HCT116 (cell line): ENCODE results near the gene MYOM1. TPM values are rescaled to one million over a fixed set of nuclear protein-coding genes. Genes with fewer than 3 reads are reported as not detected.

Experiments used
- ATAC-seq: fragments of 200-7000 bp; cut with Tn5 transposase; 2 replicates; pipeline ENCODE4 v1.9.1; 2020; ENCODE audit warnings: mild to moderate bottlenecking, moderate library complexity
- BruUV-seq: library from RNA; stranded (reverse); fragments of 400-500 nt; replicated peaks from 2 replicates; lab custom pipeline; 2021; lab: Mats Ljungman, UMichigan
- CTCF ChIA-PET: fragments of 300-600 bp; sonication (Branson Sonifier 250); formaldehyde crosslinking; loops from one replicate; lab custom pipeline; 2021; ENCODE audit warnings: antibody characterized with exemption; lab: Charles Lee
- POLR2A ChIA-PET: fragments of 300-600, 350-600 bp; sonication (Branson Sonifier 250); formaldehyde crosslinking; loops from one replicate; lab custom pipeline; 2021; ENCODE audit warnings: antibody characterized with exemption; lab: Charles Lee
- RAD21 ChIA-PET, 2 experiments: fragments of 300-600 bp; sonication (Branson Sonifier 250); formaldehyde crosslinking; loops; one replicate each; lab custom pipeline; 2023; ENCODE audit warnings: low total read pairs in 2 of 2; ENCODE audit not compliant: uncharacterized antibody in 2 of 2, unreplicated experiment in 2 of 2, low non-redundant PET in 1 of 2; lab: Charles Lee
- DNase-seq: peaks from one replicate; pipeline ENCODE4 v3.0.0-alpha.2; 2010; ENCODE audit warnings: low read depth, low spot score
- H2AFZ ChIP-seq: fragments of 200-600 bp; shearing (Covaris generic), sonication (generic); 2 replicates; pipeline ENCODE4 v1.6.1; 2017; ENCODE audit warnings: low read depth, mixed run types, mixed read lengths, antibody characterized with exemption, low read length; ENCODE audit not compliant: poor library complexity, severe bottlenecking
- H3K27ac ChIP-seq: 2 replicates; pipeline ENCODE4 v1.5.1; 2012; ENCODE audit warnings: low read depth, low read length
- H3K27me3 ChIP-seq: fragments of 200-600 bp; sonication (generic); 2 replicates; pipeline ENCODE4 v1.6.1; 2016; ENCODE audit warnings: mixed run types, low read length, mixed read lengths; ENCODE audit not compliant: insufficient read depth
- H3K36me3 ChIP-seq, 2 experiments: fragments of 200-500 bp in 1 of 2; fragments of 200-600 bp in 1 of 2; sonication (Bioruptor generic) in 1 of 2; sonication (generic) in 1 of 2; 2 replicates each; pipeline versions ENCODE4 v1.5.1 to v1.6.1; 2014 to 2016; ENCODE audit warnings: low read length in 2 of 2, inconsistent platforms in 1 of 2, mixed read lengths in 1 of 2, mixed run types in 1 of 2; ENCODE audit not compliant: insufficient read depth in 2 of 2, control insufficient read depth in 1 of 2
- H3K4me1 ChIP-seq, 2 experiments: fragments of 200-600 bp in 1 of 2; sonication (generic) in 1 of 2; 2 replicates each; pipeline versions ENCODE4 v1.5.1 to v1.6.1; 2012 to 2017; ENCODE audit warnings: low read length in 2 of 2, inconsistent platforms in 1 of 2, mild to moderate bottlenecking in 1 of 2, mixed read lengths in 1 of 2, mixed run types in 1 of 2, moderate library complexity in 1 of 2; ENCODE audit not compliant: insufficient read depth in 2 of 2, control insufficient read depth in 1 of 2
- H3K4me2 ChIP-seq: fragments of 200-600 bp; sonication (generic); 2 replicates; pipeline ENCODE4 v1.6.1; 2017; ENCODE audit warnings: mixed run types, low read length, mixed read lengths
- H3K4me3 ChIP-seq, 2 experiments: fragments of 200-600 bp in 1 of 2; sonication (generic) in 1 of 2; replicated peaks in 1 of 2; 2 replicates each; pipeline ENCODE4 v1.5.1; 2011 to 2016; ENCODE audit warnings: low read length in 2 of 2, control low read depth in 1 of 2, low read depth in 1 of 2, mild to moderate bottlenecking in 1 of 2, mixed read lengths in 1 of 2, mixed run types in 1 of 2
- H3K79me2 ChIP-seq: fragments of 200-600 bp; sonication (generic); 2 replicates; pipeline ENCODE4 v1.6.1; 2017; ENCODE audit warnings: mild to moderate bottlenecking, mixed run types, low read length, moderate library complexity, mixed read lengths; ENCODE audit not compliant: insufficient read depth
- H3K9ac ChIP-seq: fragments of 200-600 bp; sonication (generic); 2 replicates; pipeline ENCODE4 v1.6.1; 2016; ENCODE audit warnings: low read length, mixed read lengths
- H3K9me2 ChIP-seq: fragments of 200-600 bp; sonication (generic), shearing (Covaris generic); 2 replicates; pipeline ENCODE4 v1.6.1; 2017; ENCODE audit warnings: mixed run types, mild to moderate bottlenecking, moderate library complexity; ENCODE audit not compliant: insufficient read depth
- H3K9me3 ChIP-seq, 2 experiments: fragments of 200-500 bp in 1 of 2; fragments of 200-600 bp in 1 of 2; sonication (Bioruptor generic) in 1 of 2; sonication (generic) in 1 of 2; 2 replicates each; pipeline ENCODE4 v1.6.1; 2014 to 2017; ENCODE audit warnings: low read length in 2 of 2, mixed read lengths in 2 of 2, inconsistent platforms in 1 of 2, low read depth in 1 of 2, mild to moderate bottlenecking in 1 of 2, mixed run types in 1 of 2, moderate library complexity in 1 of 2; ENCODE audit not compliant: control insufficient read depth in 1 of 2, insufficient read depth in 1 of 2
- H4K20me1 ChIP-seq: fragments of 200-600 bp; sonication (generic), shearing (Covaris generic); 2 replicates; pipeline ENCODE4 v1.6.1; 2017; ENCODE audit warnings: mixed run types, mild to moderate bottlenecking, moderate library complexity; ENCODE audit not compliant: insufficient read depth
- CBX3 ChIP-seq: IDR thresholded peaks from 2 replicates; pipeline ENCODE4 v1.6.1; 2012; ENCODE audit warnings: low read depth
- EGR1 ChIP-seq: IDR thresholded peaks from 2 replicates; pipeline ENCODE4 v1.6.1; 2012; ENCODE audit warnings: low read depth
- EZH2 ChIP-seq: fragments of 200-600 bp; sonication (generic); IDR thresholded peaks from 2 replicates; pipeline ENCODE4 v1.6.1; 2017; ENCODE audit warnings: antibody characterized with exemption, mixed run types
- EZH2phosphoT487 ChIP-seq: fragments of 200-600 bp; IDR thresholded peaks from 2 replicates; pipeline ENCODE4 v1.6.1; 2018; ENCODE audit warnings: antibody characterized with exemption, borderline replicate concordance
- JUND ChIP-seq: IDR thresholded peaks from 2 replicates; pipeline ENCODE4 v1.6.1; 2012
- POLR2A ChIP-seq: IDR thresholded peaks from 2 replicates; pipeline ENCODE4 v1.7.0; 2011; ENCODE audit warnings: borderline replicate concordance; ENCODE audit not compliant: insufficient read depth, insufficient read length; ENCODE audit errors: extremely low read depth
- RAD21 ChIP-seq: IDR thresholded peaks from 2 replicates; pipeline ENCODE4 v1.6.1; 2012; ENCODE audit warnings: low read depth, mild to moderate bottlenecking
- SIN3A ChIP-seq: IDR thresholded peaks from 2 replicates; pipeline ENCODE4 v1.6.1; 2012; ENCODE audit warnings: low read depth
- SRF ChIP-seq: IDR thresholded peaks from 2 replicates; pipeline ENCODE4 v1.6.1; 2012; ENCODE audit warnings: low read depth
- YY1 ChIP-seq: IDR thresholded peaks from 2 replicates; pipeline ENCODE4 v1.6.1; 2011; ENCODE audit warnings: low read length, low read depth, moderate library complexity, mild to moderate bottlenecking; ENCODE audit not compliant: insufficient replicate concordance; ENCODE audit errors: extremely low read depth
- ZNF274 ChIP-seq: fragments of 200-500 bp; sonication (Bioruptor generic); IDR thresholded peaks from 2 replicates; pipeline ENCODE4 v1.6.1; 2014; ENCODE audit warnings: mild to moderate bottlenecking, low read depth, low read length, inconsistent platforms
- intact Hi-C: fragments of 100-400 bp; cut with micrococcal nuclease; formaldehyde crosslinking; loops from 2 replicates; pipeline ENCODE4 v1.10.0; 2022
- total RNA-seq: library from RNA; stranded (reverse); gene quantifications from one replicate; pipeline ENCODE4 v1.2.1, GENCODE V29; 2021; ENCODE audit not compliant: unreplicated experiment
- TF ChIP-seq, protein P1 (sequence below): IDR thresholded peaks from 2 replicates; pipeline ENCODE4 v1.6.1; 2012
- TF ChIP-seq, protein P2 (sequence below): IDR thresholded peaks from 2 replicates; pipeline ENCODE4 v1.6.1; 2011; ENCODE audit warnings: mild to moderate bottlenecking, low read length, moderate library complexity; ENCODE audit not compliant: insufficient replicate concordance; ENCODE audit errors: extremely low read depth
- TF ChIP-seq, protein P3 (sequence below): IDR thresholded peaks from 2 replicates; pipeline ENCODE4 v1.6.1; 2012
- TF ChIP-seq, protein P4 (sequence below), 3 experiments: fragments of 200-600 bp in 1 of 3; sonication (generic) in 1 of 3; IDR thresholded peaks in 2 of 3; conservative IDR thresholded peaks in 1 of 3; 2 replicates each; pipeline ENCODE4 v1.5.1; 2012 to 2017; ENCODE audit warnings: low read depth in 2 of 3, low read length in 2 of 3, antibody characterized with exemption in 1 of 3, borderline replicate concordance in 1 of 3, control low read depth in 1 of 3, mild to moderate bottlenecking in 1 of 3, mixed read lengths in 1 of 3, mixed run types in 1 of 3, moderate library complexity in 1 of 3; ENCODE audit not compliant: insufficient read depth in 1 of 3

The MYOM1 gene
- total RNA-seq, 1 experiment from 2014 or later = 0.52 TPM

DNA sequence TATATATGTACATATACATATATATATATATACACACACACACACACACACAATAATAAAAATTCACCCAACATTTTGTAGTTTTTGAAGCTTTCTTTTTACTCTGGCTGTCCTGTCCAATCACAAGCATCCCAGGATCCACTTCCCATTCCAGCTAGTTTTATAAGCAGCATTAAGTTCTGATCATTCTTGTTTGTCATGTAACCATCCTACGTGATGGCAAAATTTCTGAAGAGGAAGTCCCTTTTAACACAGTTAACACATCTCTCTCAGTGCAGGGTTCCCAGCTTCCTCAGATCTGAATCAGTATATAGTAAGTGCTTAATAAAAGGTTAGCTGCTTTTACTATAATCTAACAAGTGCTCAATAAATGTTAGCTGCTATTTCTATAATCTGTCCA lies 26.4 kb downstream of the MYOM1 start:
- intact Hi-C loops = no loop called here
- ATAC-seq (no peak), DNase-seq (no peak)
- Histone ChIP-seq H3K4me2 (no peak overlapping the region), H3K4me1 (no peaks in the 10 kb centered on the region), H3K4me3 (no peak overlapping the region), H3K36me3 (no peaks in the 10 kb centered on the region), H3K79me2 (no peaks in the 10 kb centered on the region), H3K9ac (no peak overlapping the region), H4K20me1 (no peaks in the 10 kb centered on the region), H3K9me2 (no peaks in the 10 kb centered on the region), H3K9me3 (no peaks in the 10 kb centered on the region), H3K27me3 (no peaks in the 10 kb centered on the region), H2AFZ (no peak overlapping the region), H3K27ac (no peak overlapping the region)
- TF ChIP-seq EZH2 (no peak), POLR2A (no peak), JUND (no peak), SRF (no peak), EGR1 (no peak), ZNF274 (no peak), SIN3A (no peak), EZH2phosphoT487 (no peak), YY1 (no peak), RAD21 (no peak), CBX3 (no peak)
- TF ChIP-seq, protein P1, sequence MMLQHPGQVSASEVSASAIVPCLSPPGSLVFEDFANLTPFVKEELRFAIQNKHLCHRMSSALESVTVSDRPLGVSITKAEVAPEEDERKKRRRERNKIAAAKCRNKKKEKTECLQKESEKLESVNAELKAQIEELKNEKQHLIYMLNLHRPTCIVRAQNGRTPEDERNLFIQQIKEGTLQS = no peak
- TF ChIP-seq, protein P2, sequence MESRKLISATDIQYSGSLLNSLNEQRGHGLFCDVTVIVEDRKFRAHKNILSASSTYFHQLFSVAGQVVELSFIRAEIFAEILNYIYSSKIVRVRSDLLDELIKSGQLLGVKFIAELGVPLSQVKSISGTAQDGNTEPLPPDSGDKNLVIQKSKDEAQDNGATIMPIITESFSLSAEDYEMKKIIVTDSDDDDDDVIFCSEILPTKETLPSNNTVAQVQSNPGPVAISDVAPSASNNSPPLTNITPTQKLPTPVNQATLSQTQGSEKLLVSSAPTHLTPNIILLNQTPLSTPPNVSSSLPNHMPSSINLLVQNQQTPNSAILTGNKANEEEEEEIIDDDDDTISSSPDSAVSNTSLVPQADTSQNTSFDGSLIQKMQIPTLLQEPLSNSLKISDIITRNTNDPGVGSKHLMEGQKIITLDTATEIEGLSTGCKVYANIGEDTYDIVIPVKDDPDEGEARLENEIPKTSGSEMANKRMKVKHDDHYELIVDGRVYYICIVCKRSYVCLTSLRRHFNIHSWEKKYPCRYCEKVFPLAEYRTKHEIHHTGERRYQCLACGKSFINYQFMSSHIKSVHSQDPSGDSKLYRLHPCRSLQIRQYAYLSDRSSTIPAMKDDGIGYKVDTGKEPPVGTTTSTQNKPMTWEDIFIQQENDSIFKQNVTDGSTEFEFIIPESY = no peak
- TF ChIP-seq, protein P3, sequence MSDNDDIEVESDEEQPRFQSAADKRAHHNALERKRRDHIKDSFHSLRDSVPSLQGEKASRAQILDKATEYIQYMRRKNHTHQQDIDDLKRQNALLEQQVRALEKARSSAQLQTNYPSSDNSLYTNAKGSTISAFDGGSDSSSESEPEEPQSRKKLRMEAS = no peak
- TF ChIP-seq, protein P4, sequence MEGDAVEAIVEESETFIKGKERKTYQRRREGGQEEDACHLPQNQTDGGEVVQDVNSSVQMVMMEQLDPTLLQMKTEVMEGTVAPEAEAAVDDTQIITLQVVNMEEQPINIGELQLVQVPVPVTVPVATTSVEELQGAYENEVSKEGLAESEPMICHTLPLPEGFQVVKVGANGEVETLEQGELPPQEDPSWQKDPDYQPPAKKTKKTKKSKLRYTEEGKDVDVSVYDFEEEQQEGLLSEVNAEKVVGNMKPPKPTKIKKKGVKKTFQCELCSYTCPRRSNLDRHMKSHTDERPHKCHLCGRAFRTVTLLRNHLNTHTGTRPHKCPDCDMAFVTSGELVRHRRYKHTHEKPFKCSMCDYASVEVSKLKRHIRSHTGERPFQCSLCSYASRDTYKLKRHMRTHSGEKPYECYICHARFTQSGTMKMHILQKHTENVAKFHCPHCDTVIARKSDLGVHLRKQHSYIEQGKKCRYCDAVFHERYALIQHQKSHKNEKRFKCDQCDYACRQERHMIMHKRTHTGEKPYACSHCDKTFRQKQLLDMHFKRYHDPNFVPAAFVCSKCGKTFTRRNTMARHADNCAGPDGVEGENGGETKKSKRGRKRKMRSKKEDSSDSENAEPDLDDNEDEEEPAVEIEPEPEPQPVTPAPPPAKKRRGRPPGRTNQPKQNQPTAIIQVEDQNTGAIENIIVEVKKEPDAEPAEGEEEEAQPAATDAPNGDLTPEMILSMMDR (IDR thresholded peaks at IDR 0.05 in 2 of 3, conservative IDR thresholded peaks at IDR 0.05 in 1 of 3; ENCODE audit: borderline replicate concordance in 1 of 3, insufficient read depth in 1 of 3, low read depth in 2 of 3, low read length in 2 of 3) = no peak
- RAD21 ChIA-PET = no interaction called here
- POLR2A ChIA-PET = no interaction called here
- no TSS peak for BruUV-seq
- CTCF ChIA-PET = no interaction called here
